Osteoblast (primary cell): ENCODE results near the gene KCNQ5. TPM values are rescaled to one million over a fixed set of nuclear protein-coding genes. Genes with fewer than 3 reads are reported as not detected.

Source experiments
- DNase-seq: peaks from one replicate; pipeline ENCODE4 v3.0.0; 2011; ENCODE audit warnings: low spot score, mixed read lengths; ENCODE audit not compliant: insufficient read length; ENCODE audit errors: missing footprints
- H2AFZ ChIP-seq: 2 replicates; pipeline ENCODE4 v1.6.0; 2011; ENCODE audit warnings: mild to moderate bottlenecking, low read length
- H3K27ac ChIP-seq: 2 replicates; pipeline ENCODE4 v1.5.1; 2011; ENCODE audit warnings: mild to moderate bottlenecking, low read depth, low read length, moderate library complexity
- H3K27me3 ChIP-seq: 2 replicates; pipeline ENCODE4 v1.6.0; 2012; ENCODE audit warnings: mild to moderate bottlenecking, control low read depth, inconsistent platforms, low read length, moderate library complexity; ENCODE audit not compliant: insufficient read depth
- H3K36me3 ChIP-seq: 2 replicates; pipeline ENCODE4 v1.5.1; 2011; ENCODE audit warnings: mild to moderate bottlenecking, low read length, control low read depth, moderate library complexity; ENCODE audit not compliant: insufficient read depth
- H3K4me1 ChIP-seq: 2 replicates; pipeline ENCODE4 v1.5.1; 2011; ENCODE audit warnings: mild to moderate bottlenecking, low read length, control low read depth, moderate library complexity; ENCODE audit not compliant: insufficient read depth
- H3K4me2 ChIP-seq: 2 replicates; pipeline ENCODE4 v1.6.0; 2011; ENCODE audit warnings: mild to moderate bottlenecking, low read length; ENCODE audit not compliant: insufficient read depth
- H3K4me3 ChIP-seq: fragments of 200-600 bp; sonication (generic); 3 replicates; pipeline ENCODE4 v1.5.1; 2012; ENCODE audit warnings: mild to moderate bottlenecking, low read length, inconsistent platforms; ENCODE audit not compliant: insufficient read depth
- H3K79me2 ChIP-seq: 2 replicates; pipeline ENCODE4 v1.6.0; 2012; ENCODE audit warnings: mild to moderate bottlenecking, low read length, control low read depth, inconsistent platforms; ENCODE audit not compliant: insufficient read depth
- H3K9me3 ChIP-seq: 2 replicates; pipeline ENCODE4 v1.5.1; 2011; ENCODE audit warnings: low read depth, low read length, control low read depth
- H4K20me1 ChIP-seq: 2 replicates; pipeline ENCODE4 v1.6.0; 2012; ENCODE audit warnings: mild to moderate bottlenecking, low read length, control low read depth; ENCODE audit not compliant: insufficient read depth
- total RNA-seq: library from RNA; depleted of rRNA; stranded (reverse); fragments of >200 nt; gene quantifications from 2 replicates; pipeline ENCODE4 v1.2.3, GENCODE V29; 2012
- TF ChIP-seq, protein P1 (sequence below): IDR thresholded peaks from 2 replicates; pipeline ENCODE4 v1.5.1; 2011; ENCODE audit warnings: mild to moderate bottlenecking, low read depth, low read length, moderate library complexity; ENCODE audit errors: extremely low read depth

KCNQ5 gene
- total RNA-seq, 1 donor, result 4.0 TPM

DNA sequence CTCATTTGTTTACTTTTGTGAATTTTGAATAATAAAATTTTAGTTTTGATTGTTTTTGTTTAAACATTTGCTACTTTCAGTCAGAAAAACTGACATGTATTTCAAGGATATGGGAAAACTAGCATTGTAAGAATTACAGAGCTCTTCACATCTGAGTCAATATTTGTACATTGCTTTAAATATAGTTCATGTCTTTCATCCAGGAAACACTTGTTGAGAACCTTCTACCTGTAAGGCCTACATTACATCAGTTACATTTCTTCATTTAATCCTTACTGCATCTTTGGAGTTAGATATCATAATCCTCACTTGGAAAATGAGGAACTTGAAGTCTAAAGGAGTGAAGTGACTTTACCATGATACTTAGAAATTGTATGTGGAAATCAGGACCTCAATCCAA is 242.9 kb downstream of the KCNQ5 start:
- no peak overlapping the region for H3K4me3 ChIP-seq
- H3K9me3 ChIP-seq, result no peaks in the 10 kb centered on the region
- H4K20me1 ChIP-seq, result no peaks in the 10 kb centered on the region
- no peaks in the 10 kb centered on the region for H3K79me2 ChIP-seq
- H3K36me3 ChIP-seq, result no peaks in the 10 kb centered on the region
- no peaks in the 10 kb centered on the region for H3K27me3 ChIP-seq
- DNase-seq, result no peak
- H3K4me1 ChIP-seq, result peaks cover 31% of the 10 kb centered on the region
- H3K27ac ChIP-seq, result no peak overlapping the region
- no peak overlapping the region for H2AFZ ChIP-seq
- TF ChIP-seq, protein P1, sequence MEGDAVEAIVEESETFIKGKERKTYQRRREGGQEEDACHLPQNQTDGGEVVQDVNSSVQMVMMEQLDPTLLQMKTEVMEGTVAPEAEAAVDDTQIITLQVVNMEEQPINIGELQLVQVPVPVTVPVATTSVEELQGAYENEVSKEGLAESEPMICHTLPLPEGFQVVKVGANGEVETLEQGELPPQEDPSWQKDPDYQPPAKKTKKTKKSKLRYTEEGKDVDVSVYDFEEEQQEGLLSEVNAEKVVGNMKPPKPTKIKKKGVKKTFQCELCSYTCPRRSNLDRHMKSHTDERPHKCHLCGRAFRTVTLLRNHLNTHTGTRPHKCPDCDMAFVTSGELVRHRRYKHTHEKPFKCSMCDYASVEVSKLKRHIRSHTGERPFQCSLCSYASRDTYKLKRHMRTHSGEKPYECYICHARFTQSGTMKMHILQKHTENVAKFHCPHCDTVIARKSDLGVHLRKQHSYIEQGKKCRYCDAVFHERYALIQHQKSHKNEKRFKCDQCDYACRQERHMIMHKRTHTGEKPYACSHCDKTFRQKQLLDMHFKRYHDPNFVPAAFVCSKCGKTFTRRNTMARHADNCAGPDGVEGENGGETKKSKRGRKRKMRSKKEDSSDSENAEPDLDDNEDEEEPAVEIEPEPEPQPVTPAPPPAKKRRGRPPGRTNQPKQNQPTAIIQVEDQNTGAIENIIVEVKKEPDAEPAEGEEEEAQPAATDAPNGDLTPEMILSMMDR, result no peak
- no peak overlapping the region for H3K4me2 ChIP-seq

DNA sequence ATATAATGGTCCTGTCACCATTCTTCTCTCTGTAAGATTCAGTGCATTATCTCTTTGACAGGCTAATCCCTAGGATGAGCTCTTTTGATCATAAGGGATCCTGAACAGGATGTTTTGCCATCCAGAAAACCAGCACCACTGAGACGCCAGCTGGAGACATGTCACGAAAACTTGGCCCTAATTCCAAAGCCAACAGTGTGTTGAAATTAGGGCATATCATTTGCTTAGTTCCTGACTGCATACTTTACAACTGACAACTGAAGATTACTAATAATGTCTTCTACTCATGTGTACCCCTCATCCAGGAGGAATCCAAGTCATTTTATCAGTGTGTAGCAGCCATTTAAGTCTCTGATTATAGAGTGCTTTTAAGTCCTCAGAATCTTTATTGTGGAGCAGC is 243.6 kb downstream of the KCNQ5 start:
- Histone ChIP-seq H3K79me2 (no peaks in the 10 kb centered on the region), H3K27ac (no peak overlapping the region), H3K4me1 (peaks cover 30% of the 10 kb centered on the region), H3K9me3 (no peaks in the 10 kb centered on the region), H3K36me3 (no peaks in the 10 kb centered on the region), H3K4me2 (peak overlapping the region; percentile 3), H4K20me1 (no peaks in the 10 kb centered on the region), H2AFZ (no peak overlapping the region), H3K4me3 (no peak overlapping the region), H3K27me3 (no peaks in the 10 kb centered on the region)
- TF ChIP-seq, protein P1, result no peak
- no peak for DNase-seq

DNA sequence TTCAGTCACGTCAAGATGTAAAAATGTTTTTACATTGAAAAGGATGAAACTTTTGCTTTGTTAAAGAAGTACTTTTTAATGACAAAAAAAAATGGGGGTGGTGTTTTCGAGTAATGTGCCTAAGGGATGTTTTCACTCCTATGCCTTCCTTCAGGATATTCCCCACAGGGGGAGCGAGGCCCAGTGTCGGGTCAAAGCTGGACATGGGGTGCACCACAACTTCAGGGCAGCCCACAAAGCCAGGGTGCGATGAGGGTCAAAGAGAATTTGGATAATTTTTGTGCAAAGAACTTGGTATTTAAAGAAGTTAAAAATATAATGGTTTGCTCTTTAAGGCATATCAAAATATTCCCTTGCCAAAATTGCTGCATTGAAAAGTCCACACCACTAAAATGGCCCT is 247.8 kb downstream of the KCNQ5 start:
- Histone ChIP-seq H3K27me3 (no peaks in the 10 kb centered on the region), H3K27ac (no peak overlapping the region), H3K4me2 (no peak overlapping the region), H3K36me3 (no peaks in the 10 kb centered on the region), H3K79me2 (no peaks in the 10 kb centered on the region), H3K9me3 (no peaks in the 10 kb centered on the region), H2AFZ (no peak overlapping the region), H3K4me1 (peaks cover 6% of the 10 kb centered on the region), H4K20me1 (no peaks in the 10 kb centered on the region), H3K4me3 (no peak overlapping the region)
- TF ChIP-seq, protein P1, result no peak
- DNase-seq, result no peak

DNA sequence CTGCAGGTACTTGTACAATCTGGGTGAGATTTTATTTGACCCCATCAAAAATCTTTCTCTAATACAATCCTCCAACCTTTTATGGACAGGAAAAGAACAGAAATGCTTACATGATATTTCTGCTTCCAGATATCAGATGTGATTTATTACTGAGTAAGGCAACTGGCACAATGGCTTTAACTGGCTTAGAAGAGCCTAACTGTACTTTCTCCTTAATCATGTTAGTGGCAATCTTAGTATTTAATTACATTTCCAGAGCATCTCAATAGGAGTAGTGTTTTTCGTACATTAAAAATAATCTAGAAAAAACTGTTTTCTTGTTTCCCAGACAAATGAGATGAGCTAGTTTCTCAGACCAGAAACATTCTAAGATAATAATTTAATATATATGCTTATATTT is 251.6 kb downstream of the KCNQ5 start:
- Histone ChIP-seq H2AFZ (no peak overlapping the region), H3K27me3 (no peaks in the 10 kb centered on the region), H3K36me3 (no peaks in the 10 kb centered on the region), H3K27ac (no peak overlapping the region), H3K4me3 (no peak overlapping the region), H4K20me1 (no peaks in the 10 kb centered on the region), H3K4me1 (no peaks in the 10 kb centered on the region), H3K4me2 (no peak overlapping the region), H3K9me3 (no peaks in the 10 kb centered on the region), H3K79me2 (no peaks in the 10 kb centered on the region)
- TF ChIP-seq, protein P1, result no peak
- no peak for DNase-seq
